Dermis blood vessel endothelial cell (primary cell): ENCODE data around the gene ST6GALNAC3. TPM values are rescaled to one million over a fixed set of nuclear protein-coding genes. Genes with fewer than 3 reads are reported as not detected.
"Not testable (repeated sequence)": the region's sequence is repeated elsewhere in the genome, so short reads cannot be mapped to it uniquely, and the experiment has no call there.

Experiments used
- DNase-seq: peaks from one replicate; pipeline ENCODE4 v3.0.0; 2010
- total RNA-seq: library from RNA; depleted of rRNA; stranded (reverse); fragments of >200 nt; gene quantifications from 2 replicates; pipeline ENCODE4 v1.2.3, GENCODE V29; 2014

ST6GALNAC3 gene
- total RNA-seq, 1 donor from 2014 or later: 44.9 TPM

DNA sequence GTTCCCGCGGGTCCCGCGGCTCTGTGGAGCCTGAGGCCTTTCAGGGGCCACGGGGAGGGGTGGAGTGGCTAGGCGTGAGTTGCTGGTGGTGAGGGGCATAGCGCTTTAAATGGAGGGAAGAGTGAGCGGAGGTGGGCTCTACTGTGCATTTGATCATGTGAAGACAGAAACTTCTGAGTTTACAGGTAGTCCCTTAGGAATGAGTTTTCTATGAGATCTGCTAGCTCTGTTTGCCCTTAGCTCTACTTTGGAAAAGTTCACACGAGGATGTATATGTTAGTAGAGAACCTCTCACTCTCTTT, 593 bp downstream of the ST6GALNAC3 start:
- peak; percentile 16 for DNase-seq

DNA sequence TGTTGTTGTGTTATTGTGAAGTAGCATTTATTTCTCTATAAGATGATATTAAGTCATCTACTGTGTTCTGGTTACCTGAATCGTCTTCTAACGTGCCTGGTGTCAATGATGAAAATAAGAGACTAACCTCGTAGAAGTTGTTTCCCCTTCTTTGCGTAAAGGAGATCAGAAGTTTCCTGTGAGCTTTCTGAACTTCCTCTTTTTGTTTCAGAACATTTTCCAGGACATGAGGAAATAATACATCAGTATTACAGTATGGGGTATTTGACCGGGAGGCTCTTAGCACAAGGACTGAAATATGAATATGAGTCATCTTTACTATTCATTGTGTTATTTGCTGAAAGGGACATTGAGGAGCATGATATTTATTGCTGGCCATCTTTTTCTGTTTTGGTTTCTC, 1.3 kb downstream of the ST6GALNAC3 start:
- peak; percentile 87 for DNase-seq

- DNase-seq: no peak
These were observed 5.1 kb downstream of the ST6GALNAC3 start for GRCh38 chr1:76079475-76080227.

DNA sequence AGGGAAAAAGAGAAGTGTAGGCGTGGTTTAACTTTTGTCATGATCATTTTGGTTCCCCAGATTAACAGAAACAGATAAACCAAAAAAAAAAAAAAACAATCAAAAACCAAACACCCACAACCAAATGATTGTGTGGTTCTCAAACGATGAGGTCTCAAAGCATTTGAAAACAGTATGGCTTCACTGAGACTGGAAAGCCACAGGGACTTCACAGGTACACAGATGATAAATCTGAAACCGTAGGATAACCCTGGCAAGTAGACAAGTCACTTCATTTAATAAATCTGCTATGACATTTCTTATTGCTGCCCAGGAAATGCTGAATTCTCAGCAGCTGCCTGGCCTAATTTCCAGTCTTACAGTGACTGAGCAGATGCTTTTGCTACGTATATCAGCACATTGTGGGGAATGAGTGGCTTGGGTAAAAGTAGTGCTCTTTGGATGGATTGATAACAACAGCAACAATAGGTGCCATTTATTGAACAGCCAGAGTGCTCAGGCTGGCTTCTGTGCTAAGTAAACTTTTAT, 6.1 kb downstream of the ST6GALNAC3 start:
- DNase-seq: no peak

- no peak for DNase-seq
These were observed 7.5 kb downstream of the ST6GALNAC3 start for GRCh38 chr1:76082062-76082461.

- DNase-seq: no peak
These were observed 8.6 kb downstream of the ST6GALNAC3 start for GRCh38 chr1:76083189-76083588.

- no peak for DNase-seq
These were observed 9.6 kb downstream of the ST6GALNAC3 start for GRCh38 chr1:76084029-76084627.

DNA sequence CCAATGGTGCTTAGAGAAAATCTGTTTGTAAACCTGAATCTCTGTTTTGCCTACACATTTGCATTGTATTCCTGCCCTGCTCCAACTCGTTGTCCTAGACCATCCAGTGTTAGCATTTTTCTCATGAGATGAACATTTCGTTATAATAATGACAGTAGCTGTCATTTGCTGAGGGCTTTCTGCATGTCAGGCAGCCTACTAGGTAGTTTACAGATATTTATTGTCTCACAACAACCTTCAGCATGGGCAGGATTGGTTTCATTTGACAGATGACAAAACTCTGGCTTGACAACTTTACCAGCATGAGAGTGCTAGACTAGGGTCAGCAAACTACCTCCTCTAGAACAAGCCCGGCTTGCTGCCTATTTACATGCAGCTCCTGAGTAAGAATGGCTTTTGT, 10.1 kb downstream of the ST6GALNAC3 start:
- DNase-seq: no peak

- DNase-seq: no peak
These were observed 11.6 kb downstream of the ST6GALNAC3 start for GRCh38 chr1:76086109-76086508.

- DNase-seq: peak; percentile 27
These were observed 12.1 kb downstream of the ST6GALNAC3 start for GRCh38 chr1:76086597-76086996.

GRCh38 chr1:76090283-76091203, 16.0 kb downstream of the ST6GALNAC3 start:
- DNase-seq: no peak

DNA sequence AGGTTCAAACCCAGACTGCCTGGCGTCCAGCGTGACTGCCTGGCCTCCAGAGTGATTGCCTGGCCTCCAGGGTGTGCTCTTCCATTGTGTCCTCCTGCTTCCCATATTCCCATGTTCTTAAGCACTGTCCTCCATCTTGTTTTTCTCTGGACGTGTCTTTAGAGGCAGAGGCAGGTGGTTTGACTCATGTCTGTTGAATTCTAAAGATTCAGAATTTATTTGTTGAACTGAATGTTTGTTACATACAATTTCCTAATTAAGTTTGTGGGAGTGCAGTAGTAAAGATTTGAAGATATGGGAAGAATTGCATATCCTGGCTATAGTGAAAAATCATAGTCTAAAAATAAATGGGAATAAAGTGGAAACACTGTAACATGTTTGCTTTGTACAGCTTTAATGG, 18.3 kb downstream of the ST6GALNAC3 start:
- DNase-seq: no peak

GRCh38 chr1:76093522-76094312, 19.2 kb downstream of the ST6GALNAC3 start:
- no peak for DNase-seq

DNA sequence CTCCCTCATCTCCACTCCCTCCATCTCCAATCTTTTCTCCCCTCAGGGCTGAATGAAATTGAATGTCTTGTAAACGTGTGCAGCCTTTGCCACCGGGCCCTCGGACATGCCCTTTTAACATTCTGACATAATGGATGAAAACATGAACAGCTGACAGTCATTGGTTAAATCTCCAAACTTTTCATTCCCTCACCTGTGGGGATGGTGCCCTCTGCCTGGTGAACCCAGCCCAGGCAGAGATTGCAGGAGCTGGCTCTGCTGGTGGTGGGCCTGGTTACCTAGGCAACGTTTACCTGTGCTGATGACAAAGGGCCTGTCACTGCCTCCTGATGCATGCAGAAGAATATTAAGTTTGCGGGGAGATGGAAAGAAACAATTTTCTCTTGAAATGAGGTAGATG, 21.3 kb downstream of the ST6GALNAC3 start:
- no peak for DNase-seq

- DNase-seq: not testable (repeated sequence)
These were observed 22.5 kb downstream of the ST6GALNAC3 start for GRCh38 chr1:76097064-76097463.

- DNase-seq: no peak
These were observed 24.3 kb downstream of the ST6GALNAC3 start for GRCh38 chr1:76098845-76099244.

DNA sequence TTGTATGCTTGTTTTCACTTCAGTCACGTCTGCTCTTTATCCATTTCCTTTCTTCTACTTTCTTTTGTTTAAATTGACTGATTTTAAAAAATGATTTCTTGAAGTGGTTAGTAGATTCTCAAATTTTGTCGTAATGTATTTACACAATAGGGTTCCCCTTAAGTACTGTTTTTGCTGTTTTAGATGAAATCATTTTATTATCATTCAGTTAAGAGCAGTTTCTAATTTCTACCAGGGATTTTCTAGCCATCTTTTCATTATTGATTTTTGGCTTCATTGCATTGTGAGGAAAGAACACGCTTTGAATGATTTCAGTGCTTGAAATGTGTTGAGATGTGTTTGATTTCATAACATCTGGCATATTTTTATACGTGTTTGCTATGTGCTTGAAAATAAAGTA, 27.0 kb downstream of the ST6GALNAC3 start:
- no peak for DNase-seq

DNA sequence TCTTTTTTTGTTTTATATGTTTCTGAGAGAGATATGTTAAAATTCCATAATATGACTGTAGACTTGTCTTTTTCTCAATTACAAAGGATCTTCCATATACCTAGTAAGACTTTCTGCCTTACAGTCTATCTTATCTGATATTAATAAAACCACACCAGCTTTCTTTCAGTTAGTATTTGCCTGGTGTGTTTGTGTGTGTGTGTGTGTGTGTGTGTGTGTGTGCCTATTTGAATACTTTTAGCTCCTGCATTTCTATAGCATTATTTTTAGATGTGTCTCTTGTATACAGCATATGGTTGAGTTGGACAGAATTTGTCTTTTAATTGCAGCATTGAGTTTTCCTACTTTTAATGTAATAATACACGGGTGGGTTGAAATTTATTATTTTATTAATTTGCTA, 27.5 kb downstream of the ST6GALNAC3 start:
- no peak for DNase-seq

DNA sequence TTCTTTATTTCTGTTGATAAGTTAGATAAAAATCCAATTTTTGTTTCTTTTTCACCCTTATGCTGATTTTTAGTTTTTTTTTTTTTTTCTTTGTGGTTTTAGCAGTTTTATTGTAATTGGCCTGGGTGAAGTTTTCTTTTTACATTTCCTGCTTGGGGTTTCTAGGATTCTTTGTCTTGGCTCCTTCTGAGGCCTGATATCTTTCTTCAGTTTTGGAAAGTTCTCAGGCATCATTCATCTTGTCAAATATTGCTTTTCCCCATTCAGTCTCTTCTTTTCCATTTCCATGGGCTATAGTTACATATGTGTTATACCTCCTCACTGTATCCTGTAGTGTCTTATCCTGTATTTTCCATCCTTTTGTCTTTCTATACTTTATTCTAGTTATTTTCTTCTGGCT, 28.5 kb downstream of the ST6GALNAC3 start:
- DNase-seq: no peak

GRCh38 chr1:76105372-76105771, 30.8 kb downstream of the ST6GALNAC3 start:
- DNase-seq: no peak

DNA sequence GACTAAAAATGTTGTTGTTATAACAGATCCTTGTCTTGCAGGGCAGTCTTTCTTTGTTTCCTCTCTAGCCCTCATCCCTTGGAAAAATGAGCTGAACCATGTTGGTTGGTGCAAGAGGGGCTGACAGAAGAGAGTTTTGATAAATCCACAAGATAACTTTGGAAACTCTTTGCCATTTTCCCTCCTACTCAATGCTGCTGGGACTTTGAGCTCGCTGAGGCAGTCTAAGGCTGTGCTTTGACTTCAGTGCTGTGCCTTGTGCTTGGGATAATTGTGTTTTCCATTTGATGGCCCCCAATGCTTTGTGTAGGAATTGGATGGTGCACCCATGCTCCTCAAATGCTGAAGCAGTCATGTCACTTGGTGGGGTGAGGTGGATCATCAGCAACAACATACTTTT, 31.7 kb downstream of the ST6GALNAC3 start:
- no peak for DNase-seq

DNA sequence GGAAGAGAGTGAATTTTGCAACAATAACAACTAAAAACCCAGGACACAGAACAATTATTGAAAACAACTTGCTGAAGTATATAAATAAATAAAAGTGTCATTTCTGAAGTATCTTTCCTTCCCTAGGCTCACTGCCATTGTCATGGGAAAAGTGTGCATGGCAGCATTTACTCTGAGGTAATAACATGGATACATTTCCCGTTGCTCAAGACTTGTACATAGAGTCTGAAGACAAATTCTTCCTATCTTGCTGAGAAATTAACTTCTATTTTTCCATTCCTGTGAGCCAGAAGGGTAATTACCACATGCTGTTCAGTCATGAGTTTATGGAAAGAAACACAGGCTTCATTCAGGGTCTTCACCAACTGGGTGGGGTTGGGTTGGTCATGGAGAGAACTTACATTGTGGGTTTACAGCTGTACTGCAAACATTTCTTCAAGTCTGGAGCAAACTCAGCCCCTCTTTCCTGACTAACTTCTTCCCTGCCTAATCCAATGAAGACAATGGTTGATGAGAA, 32.2 kb downstream of the ST6GALNAC3 start:
- DNase-seq: no peak
